Muscle of leg (tissue), 11 donors: ENCODE data around the gene EIF5. TPM values are rescaled to one million over a fixed set of nuclear protein-coding genes. Genes with fewer than 3 reads are reported as not detected.

Source experiments
- DNase-seq: peaks from one replicate; pipeline ENCODE4 v3.0.0; 2013
- H3K27ac ChIP-seq: one replicate; pipeline ENCODE4 v1.5.1; 2013; ENCODE audit warnings: mild to moderate bottlenecking, low read length, control low read depth
- H3K27me3 ChIP-seq: one replicate; pipeline ENCODE4 v1.6.1; 2013; ENCODE audit warnings: low read length; ENCODE audit not compliant: control insufficient read depth, insufficient read depth
- H3K36me3 ChIP-seq: one replicate; pipeline ENCODE4 v1.6.1; 2013; ENCODE audit warnings: low read length; ENCODE audit not compliant: control insufficient read depth, insufficient read depth
- H3K4me1 ChIP-seq: one replicate; pipeline ENCODE4 v1.6.1; 2013; ENCODE audit warnings: low read length; ENCODE audit not compliant: control insufficient read depth, insufficient read depth
- H3K4me3 ChIP-seq: one replicate; pipeline ENCODE4 v1.5.1; 2013; ENCODE audit warnings: low read length, control low read depth
- H3K9me3 ChIP-seq: replicated peaks from 2 replicates; pipeline ENCODE4 v1.6.1; 2013; ENCODE audit warnings: low read depth, low read length; ENCODE audit not compliant: control insufficient read depth
- WGBS: methylation state at CpG from one replicate; pipeline ENCODE4 v1.1.5; 2013; ENCODE audit warnings: missing lambda C conversion rate; ENCODE audit not compliant: insufficient coverage; 5-methylcytosine and 5-hydroxymethylcytosine counted together
- polyA plus RNA-seq, 8 donors: library from polyadenylated mRNA; unstranded; fragments of 120-200 nt; gene quantifications; one replicate each; pipeline versions ENCODE4 v1.2.1 to v1.2.3, GENCODE V29; 2013; ENCODE audit warnings: inconsistent platforms in 1 of 8, low replicate concordance in 1 of 8; ENCODE audit not compliant: insufficient read length in 8 of 8, insufficient read depth in 1 of 8
- total RNA-seq: library from RNA; stranded (reverse); fragments of 120-200 nt; gene quantifications from one replicate; pipeline ENCODE4 v1.2.4, GENCODE V29; 2013

The EIF5 gene
- total and polyA plus RNA-seq, 9 donors: 99.8 to 208 (median 194) TPM

DNA sequence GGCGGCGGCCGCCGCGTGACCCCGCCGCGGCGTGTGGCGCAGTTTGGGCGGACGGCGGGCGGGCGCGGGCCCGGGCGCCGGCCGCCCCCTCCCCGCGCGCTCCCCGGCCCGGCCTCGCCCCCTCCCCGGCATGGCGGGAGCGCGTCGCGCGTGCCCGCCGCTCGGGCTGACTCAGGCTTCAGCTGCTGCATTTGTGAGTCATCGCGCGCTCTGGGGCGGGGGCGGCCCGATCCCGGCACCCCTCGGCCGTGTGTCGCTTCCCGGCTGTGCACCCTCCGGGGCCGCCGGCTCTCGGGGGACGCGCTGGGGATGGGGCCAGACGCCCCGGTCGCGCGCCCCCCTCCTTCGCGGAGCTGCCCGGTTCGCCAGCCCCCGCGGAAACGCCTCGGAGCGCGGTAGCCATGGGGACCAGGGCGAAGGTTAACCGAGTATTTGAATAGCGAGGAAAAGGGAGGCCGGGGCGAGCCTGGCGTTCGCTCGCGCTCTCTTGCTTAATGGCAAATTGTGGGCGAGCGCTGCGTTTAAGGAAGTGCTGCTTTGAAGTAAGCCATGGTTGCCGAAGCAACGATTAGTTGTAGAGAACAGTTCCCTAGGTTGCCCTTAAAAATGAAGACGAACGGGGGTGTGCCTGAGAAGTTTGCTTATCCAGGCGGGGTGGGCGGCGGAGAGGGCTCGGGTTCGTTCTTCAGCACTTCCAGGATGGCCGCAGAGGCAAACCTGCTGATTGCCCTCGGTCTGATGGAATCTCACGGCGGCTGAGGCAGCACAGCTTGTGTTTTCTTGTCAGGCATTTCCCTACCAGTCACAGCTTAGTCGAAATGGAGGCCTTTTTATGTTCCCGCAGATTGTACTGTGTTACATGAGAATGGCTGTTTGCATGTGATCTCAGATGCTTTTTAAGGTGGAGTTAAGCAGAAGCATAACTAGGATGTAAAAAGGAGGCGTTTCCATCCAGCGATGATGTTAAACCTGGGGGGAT lies 896 bp downstream of the EIF5 start:
- H3K4me1 ChIP-seq: peaks cover 21% of the 10 kb centered on the region
- peaks cover 46% of the 10 kb centered on the region for H3K36me3 ChIP-seq
- no peaks in the 10 kb centered on the region for H3K27me3 ChIP-seq
- peak overlapping the region; percentile 93 for H3K27ac ChIP-seq
- DNase-seq: peak; percentile 87
- WGBS: 0% methylated on average over 92 of the region's 97 CpGs
- no peaks in the 10 kb centered on the region for H3K9me3 ChIP-seq
- H3K4me3 ChIP-seq: peak overlapping the region; percentile 71

DNA sequence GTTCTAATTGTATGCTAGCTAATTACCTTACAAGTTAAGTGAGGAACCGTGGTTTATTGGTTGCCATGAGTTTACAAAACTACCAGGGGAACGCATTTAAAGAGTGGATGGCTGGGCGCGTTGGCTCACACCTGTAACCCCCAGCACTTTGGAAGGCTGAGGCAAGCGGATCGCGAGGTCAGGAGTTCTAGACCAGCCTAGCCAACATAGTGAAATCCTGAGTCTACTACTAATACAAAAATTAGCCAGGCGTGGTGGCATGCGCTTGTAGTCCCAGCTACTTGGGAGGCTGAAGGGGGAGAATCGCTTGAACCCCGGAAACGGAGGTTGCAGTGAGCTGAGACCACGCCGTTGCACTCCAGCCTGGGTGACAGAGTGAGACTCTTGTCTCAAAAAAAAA lies 2.2 kb downstream of the EIF5 start:
- H3K27ac ChIP-seq: no peak overlapping the region
- DNase-seq: no peak
- H3K27me3 ChIP-seq: no peaks in the 10 kb centered on the region
- 90% methylated on average over 2 of the region's 14 CpGs for WGBS
- H3K4me1 ChIP-seq: peaks cover 21% of the 10 kb centered on the region
- H3K9me3 ChIP-seq: no peaks in the 10 kb centered on the region
- H3K36me3 ChIP-seq: peaks cover 57% of the 10 kb centered on the region
- no peak overlapping the region for H3K4me3 ChIP-seq

DNA sequence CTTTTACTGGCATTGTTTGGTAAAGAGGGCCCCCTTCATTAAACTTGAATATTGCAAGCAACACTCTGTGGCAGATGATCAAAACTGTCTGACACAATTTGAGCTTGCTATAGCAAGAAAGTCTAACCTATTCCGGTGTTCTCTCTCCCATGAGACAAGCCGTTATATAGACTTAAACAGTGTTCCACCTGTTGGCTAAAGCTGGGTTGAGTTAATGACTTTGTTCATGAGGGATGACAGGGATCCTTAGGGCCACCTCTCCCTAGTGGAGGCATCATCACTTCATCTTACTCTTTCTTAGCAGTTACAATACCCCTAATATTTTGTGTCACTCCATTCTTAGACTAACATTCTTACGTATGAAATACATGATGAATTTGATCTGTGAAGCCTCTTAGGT lies 3.8 kb downstream of the EIF5 start:
- peaks cover 73% of the 10 kb centered on the region for H3K36me3 ChIP-seq
- H3K4me1 ChIP-seq: peaks cover 16% of the 10 kb centered on the region
- no peak for DNase-seq
- H3K27ac ChIP-seq: no peak overlapping the region
- H3K27me3 ChIP-seq: no peaks in the 10 kb centered on the region
- no CpG with 5 or more reads among the region's 3 CpGs for WGBS
- H3K9me3 ChIP-seq: no peaks in the 10 kb centered on the region
- H3K4me3 ChIP-seq: no peak overlapping the region

DNA sequence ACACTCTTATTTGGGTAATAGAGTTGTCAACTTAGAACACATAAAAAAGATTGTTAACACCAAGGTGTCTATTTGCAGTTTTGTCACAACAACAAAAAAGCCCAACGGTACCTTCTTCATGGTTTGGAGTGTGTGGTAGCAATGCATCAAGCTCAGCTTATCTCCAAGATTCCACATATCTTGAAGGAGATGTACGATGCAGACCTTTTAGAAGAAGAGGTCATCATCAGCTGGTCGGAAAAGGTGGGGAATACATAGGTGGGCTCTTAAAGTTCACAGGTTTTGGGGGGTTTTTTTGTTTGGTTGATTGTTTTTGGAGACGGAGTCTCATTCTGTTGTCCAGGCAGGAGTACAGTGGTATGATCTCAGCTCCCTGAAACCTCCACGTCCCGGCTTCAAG lies 5.5 kb downstream of the EIF5 start:
- peaks cover 11% of the 10 kb centered on the region for H3K4me1 ChIP-seq
- WGBS: 73% methylated on average over 3 of the region's 6 CpGs
- DNase-seq: no peak

DNA sequence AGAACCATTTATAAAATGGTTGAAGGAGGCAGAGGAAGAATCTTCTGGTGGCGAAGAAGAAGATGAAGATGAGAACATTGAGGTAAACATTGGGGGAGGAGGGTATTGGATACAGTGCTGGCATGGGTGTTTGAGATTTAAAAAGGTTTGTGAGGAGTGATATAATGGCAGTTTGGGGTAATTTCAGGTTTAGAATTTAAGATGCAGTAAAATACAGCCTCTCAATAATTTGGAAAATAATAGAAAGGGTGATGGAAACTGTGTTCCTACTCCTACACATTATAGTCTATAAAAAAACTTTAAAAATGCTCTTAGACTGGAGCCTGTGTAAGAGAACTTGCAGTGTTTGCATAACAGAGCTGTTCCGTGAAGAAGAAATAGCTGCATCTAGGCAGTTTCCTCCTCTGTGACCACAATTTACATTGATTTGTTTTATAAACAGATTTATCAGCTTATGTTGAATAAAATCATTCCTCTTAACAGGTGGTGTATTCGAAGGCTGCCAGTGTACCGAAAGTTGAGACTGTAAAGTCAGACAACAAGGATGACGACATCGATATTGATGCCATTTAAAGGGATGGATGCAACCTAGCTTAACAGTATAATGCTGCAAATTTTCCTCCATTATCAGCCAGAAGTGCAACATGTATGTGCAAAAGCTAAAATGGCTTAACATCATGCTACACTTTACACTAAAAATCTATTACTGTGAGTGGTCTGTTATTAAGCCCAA lies 6.6 kb downstream of the EIF5 start:
- no peaks in the 10 kb centered on the region for H3K27me3 ChIP-seq
- H3K36me3 ChIP-seq: peaks cover 88% of the 10 kb centered on the region
- WGBS: 91% methylated on average over 3 of the region's 6 CpGs
- no peak for DNase-seq
- H3K4me3 ChIP-seq: no peak overlapping the region
- H3K27ac ChIP-seq: no peak overlapping the region
- H3K4me1 ChIP-seq: peaks cover 5% of the 10 kb centered on the region
- no peaks in the 10 kb centered on the region for H3K9me3 ChIP-seq

More for the DNA sequence above, 5.5 kb downstream of the EIF5 start:
- Histone ChIP-seq H3K27ac (no peak overlapping the region), H3K9me3 (no peaks in the 10 kb centered on the region), H3K4me3 (no peak overlapping the region), H3K36me3 (peaks cover 89% of the 10 kb centered on the region), H3K27me3 (no peaks in the 10 kb centered on the region)

DNA sequence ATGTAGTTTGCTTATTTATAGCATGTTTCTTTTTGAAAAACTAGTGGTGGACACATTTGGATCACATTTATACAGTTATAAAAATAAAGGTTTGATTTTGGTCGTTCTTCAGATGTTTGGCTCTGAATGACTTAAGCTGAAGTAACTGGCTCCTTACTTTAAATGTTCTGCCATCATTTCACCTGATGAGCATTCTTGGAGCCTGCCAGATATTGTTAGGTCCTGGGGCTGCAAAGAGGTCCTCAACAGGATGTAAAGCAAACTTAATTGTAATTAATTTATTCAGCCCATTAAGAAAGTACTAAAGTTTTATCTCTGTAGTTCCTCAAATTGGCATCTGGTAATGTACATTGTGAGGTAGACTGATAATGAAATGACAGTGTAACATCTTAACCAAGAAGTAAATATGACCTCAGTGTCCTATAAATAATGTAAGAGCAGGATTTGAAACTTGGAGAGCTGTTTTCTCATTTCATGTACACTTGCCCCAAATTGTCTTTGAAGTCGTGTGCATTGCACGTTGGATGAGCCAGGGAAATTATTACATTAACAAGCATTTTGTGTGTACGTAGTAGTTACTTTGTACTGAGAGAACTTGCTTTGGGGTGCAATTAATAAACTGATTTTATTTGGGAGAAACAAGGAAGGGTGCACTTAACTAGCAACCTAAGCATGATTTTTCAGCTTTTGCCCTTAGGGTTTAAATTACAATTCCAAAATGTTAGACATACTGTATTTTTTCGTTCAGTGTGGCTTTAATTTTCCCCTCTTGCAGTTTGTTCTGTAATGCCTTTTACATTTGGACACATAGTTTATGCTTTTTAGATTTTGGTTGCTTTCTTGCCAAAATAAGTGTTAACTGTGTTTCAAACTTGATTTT lies 7.5 kb downstream of the EIF5 start:
- WGBS: no CpG with 5 or more reads among the region's 5 CpGs
- no peaks in the 10 kb centered on the region for H3K4me1 ChIP-seq
- no peak overlapping the region for H3K27ac ChIP-seq
- no peaks in the 10 kb centered on the region for H3K27me3 ChIP-seq
- DNase-seq: no peak
- no peak overlapping the region for H3K4me3 ChIP-seq
- H3K9me3 ChIP-seq: no peaks in the 10 kb centered on the region
- H3K36me3 ChIP-seq: peaks cover 80% of the 10 kb centered on the region

DNA sequence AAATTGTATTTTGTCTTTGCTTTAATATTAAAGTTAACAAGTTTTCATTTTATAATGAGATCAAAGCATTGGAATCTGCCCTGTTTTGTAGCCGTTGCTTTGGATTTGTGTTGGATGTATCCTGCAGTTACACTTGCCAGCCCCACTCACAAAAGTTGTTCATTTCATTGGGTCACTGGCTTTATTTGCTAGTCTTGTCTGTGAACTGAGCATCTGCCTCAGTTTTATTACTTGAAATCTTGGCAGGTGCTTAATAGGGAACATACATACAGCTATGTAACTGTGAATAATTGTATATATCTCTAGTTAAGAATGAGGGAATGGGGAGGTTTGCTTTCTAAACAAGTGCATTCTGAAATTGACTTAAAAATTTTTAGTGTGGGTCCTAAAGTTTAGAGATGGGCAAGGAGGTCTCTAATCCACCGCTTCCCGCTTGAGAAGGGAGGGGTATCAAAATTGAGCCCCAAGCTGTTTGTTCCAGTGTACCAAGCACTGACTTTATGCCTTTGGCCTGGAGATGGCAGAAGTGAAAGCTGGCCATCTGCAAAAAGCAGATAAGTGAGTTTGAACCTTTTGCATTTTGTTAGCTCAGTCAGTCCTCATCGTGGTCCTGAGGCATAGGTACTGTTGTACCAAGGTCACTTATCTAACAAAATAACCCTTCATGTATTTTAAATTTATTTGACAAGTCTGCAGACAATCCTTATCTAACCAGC lies 9.3 kb downstream of the EIF5 start:
- DNase-seq: no peak
- H3K4me3 ChIP-seq: no peak overlapping the region
- no peaks in the 10 kb centered on the region for H3K27me3 ChIP-seq
- H3K4me1 ChIP-seq: no peaks in the 10 kb centered on the region
- H3K27ac ChIP-seq: no peak overlapping the region
- peaks cover 62% of the 10 kb centered on the region for H3K36me3 ChIP-seq
- H3K9me3 ChIP-seq: no peaks in the 10 kb centered on the region
- WGBS: 95% methylated on average over 2 of the region's 4 CpGs

DNA sequence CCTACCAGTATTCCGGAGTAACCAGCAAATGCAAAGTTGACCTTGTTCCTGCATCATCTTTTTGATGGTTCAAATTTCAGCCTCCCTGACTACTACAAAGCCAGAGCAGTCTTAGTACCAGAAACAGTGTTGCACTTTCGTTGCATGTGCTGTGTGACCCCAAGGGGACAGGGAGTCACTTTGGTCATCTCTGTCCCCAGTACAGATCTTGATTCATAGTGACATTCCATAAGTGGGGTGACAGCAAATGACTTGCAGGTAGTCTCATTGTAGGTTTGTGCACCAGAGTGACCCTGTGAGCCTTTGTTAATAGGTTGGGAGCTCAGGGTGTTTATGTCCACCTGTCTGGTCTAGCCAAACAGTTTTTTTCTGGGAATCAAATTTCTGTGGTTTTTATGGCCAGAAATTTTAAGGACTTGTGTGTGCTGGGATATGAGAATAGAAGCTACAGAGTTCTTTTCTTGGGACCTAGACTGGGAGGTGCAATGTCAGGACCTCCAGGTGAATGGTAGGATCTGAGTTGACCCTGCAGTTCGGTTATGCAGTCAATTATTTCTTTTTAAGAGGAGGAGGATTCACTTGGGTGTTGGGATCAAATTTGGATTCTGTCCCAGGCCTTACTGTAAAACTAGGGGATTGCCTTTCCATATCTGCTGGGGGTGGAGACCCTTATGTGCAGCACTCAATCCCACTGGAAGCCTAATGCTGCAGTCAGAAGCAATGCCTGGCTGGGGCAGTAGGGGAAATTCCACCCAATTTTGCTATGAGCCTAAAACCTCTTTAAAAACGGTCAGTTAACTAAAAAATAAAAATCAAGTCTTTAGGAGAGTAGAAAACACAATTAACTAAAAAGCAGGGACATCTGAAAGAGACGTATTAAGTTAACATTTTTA lies 10.1 kb downstream of the EIF5 start:
- H3K27ac ChIP-seq: no peak overlapping the region
- no peaks in the 10 kb centered on the region for H3K27me3 ChIP-seq
- H3K36me3 ChIP-seq: peaks cover 54% of the 10 kb centered on the region
- no peaks in the 10 kb centered on the region for H3K9me3 ChIP-seq
- no peaks in the 10 kb centered on the region for H3K4me1 ChIP-seq
- no peak for DNase-seq
- no peak overlapping the region for H3K4me3 ChIP-seq
- WGBS: 76% methylated on average over 3 of the region's 5 CpGs

DNA sequence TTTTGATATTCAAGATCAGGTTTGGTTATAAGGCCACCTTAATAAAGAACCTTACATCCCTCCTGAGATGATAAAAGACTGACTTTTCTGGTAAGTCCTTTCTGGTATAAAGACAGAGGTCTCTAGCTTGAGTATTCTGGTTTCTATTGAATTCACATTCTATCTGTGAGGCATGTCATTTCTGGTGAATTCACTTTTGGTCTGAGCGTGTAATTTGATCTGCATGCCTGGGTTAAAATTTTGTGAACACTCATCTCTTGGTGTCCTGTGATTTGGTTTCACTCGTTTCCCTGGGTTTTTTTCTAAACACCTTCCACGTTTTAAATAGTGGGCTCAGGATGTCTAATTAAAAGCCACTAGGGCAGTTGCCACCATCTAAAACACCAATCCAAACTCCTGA lies 12.2 kb downstream of the EIF5 start:
- no peak for DNase-seq
- WGBS: no CpG with 5 or more reads among the region's 3 CpGs
- Histone ChIP-seq H3K36me3 (peaks cover 34% of the 10 kb centered on the region), H3K4me1 (no peaks in the 10 kb centered on the region), H3K27me3 (no peaks in the 10 kb centered on the region), H3K27ac (no peak overlapping the region), H3K9me3 (no peaks in the 10 kb centered on the region), H3K4me3 (no peak overlapping the region)
